Measurements from ENCODE around the gene SLC35D1. TPM values are rescaled to one million over a fixed set of nuclear protein-coding genes. Genes with fewer than 3 reads are reported as not detected.

The SLC35D1 gene
- total and polyA plus RNA-seq, 2 of the 13 experiments (the other 11 are each of a cell fraction or from before 2014, with no cell fraction given): 12.4 to 41.5 TPM

- Histone ChIP-seq H3K36me3 (replicated peaks in 1 of 2; ENCODE audit: control insufficient read depth in 1 of 2, insufficient read depth in 2 of 2, low read length in 2 of 2) (peaks cover 7 to 54% of the 10 kb centered on the region in 2 experiments), H2AFZ (ENCODE audit: low read length) (no peak overlapping the region), H3K4me2 (ENCODE audit: low read depth, low read length) (no peak overlapping the region), H3K4me3 (replicated peaks in 1 of 3; ENCODE audit: insufficient read depth in 1 of 3, low read depth in 2 of 3, low read length in 3 of 3) (no peak overlapping the region), H3K4me1 (ENCODE audit: insufficient read depth, low read length) (peaks cover 9% of the 10 kb centered on the region; the same call in 1 of the 2 replicates), H3K9ac (ENCODE audit: insufficient read depth, low read depth, low read length) (no peak overlapping the region), H4K20me1 (ENCODE audit: insufficient read depth, low read length) (no peaks in the 10 kb centered on the region), H3K79me2 (ENCODE audit: insufficient read depth, low read length) (no peaks in the 10 kb centered on the region), H3K27ac (ENCODE audit: extremely low read length, insufficient read depth, low read length) (no peak overlapping the region), H3K9me3 (ENCODE audit: low read length) (no peaks in the 10 kb centered on the region), H3K27me3 (ENCODE audit: control insufficient read depth in 1 of 2, insufficient read depth in 2 of 2, low read length in 2 of 2) (no peaks in the 10 kb centered on the region)
- POLR2A ChIA-PET: no interaction called here
- no TSS peak for BruUV-seq (replicated peaks)
- CTCF ChIA-PET (ENCODE audit: low intra/inter-chr PET ratio, low total read pairs): no interaction called here
- FAIRE-seq (no peak), ATAC-seq (no peak), DNase-seq (ENCODE audit: low spot score) (no peak)
- 97% methylated on average over 7 of the region's 7 CpGs for WGBS (ENCODE audit: low lambda C conversion rate)
- intact Hi-C loops (cut with micrococcal nuclease; ENCODE audit: unreplicated experiment): loop anchor here (5.0 kb wide), 2 partner anchors 37 to 212 kb away; no protein-coding TSS in a partner anchor
- in situ Hi-C loops (cut with HindIII; ENCODE audit: extremely low pct_ligation_motif_present, low pct_unique_long_range_greater_than_20kb): loop anchor here (5.0 kb wide), 1 partner anchor 147 kb away; no protein-coding TSS in a partner anchor
- no peak for TF ChIP-seq BCL6 (CRISPR knock-in tag; IDR thresholded peaks at IDR 0.05)
- TF ChIP-seq ZBTB7A (CRISPR knock-in tag; IDR thresholded peaks at IDR 0.05): no peak
- TF ChIP-seq CENPBD1 (CRISPR knock-in tag; IDR thresholded peaks at IDR 0.05; ENCODE audit: borderline replicate concordance, low read depth): no peak
- no peak for TF ChIP-seq REST (IDR thresholded peaks at IDR 0.05; ENCODE audit: borderline replicate concordance in 1 of 2, low read depth in 1 of 2, low read length in 2 of 2)
- TF ChIP-seq YY1 (IDR thresholded peaks at IDR 0.05; ENCODE audit: insufficient read depth, insufficient replicate concordance, low read depth, low read length): no peak
- no peak for TF ChIP-seq ZBTB4 (CRISPR knock-in tag; IDR thresholded peaks at IDR 0.05; ENCODE audit: borderline replicate concordance)
- no peak for TF ChIP-seq POGZ (CRISPR knock-in tag; IDR thresholded peaks at IDR 0.05)
- TF ChIP-seq DMTF1 (CRISPR knock-in tag; IDR thresholded peaks at IDR 0.05): no peak
- no peak for TF ChIP-seq SRY (CRISPR knock-in tag; IDR thresholded peaks at IDR 0.05)
- TF ChIP-seq DMAP1 (CRISPR knock-in tag; IDR thresholded peaks at IDR 0.05): no peak
- no peak for TF ChIP-seq SMARCE1 (IDR thresholded peaks at IDR 0.05; ENCODE audit: borderline replicate concordance)
- no peak for TF ChIP-seq ZMYM2 (CRISPR knock-in tag; IDR thresholded peaks at IDR 0.05)
- TF ChIP-seq TBL1XR1 (IDR thresholded peaks at IDR 0.05; ENCODE audit: borderline replicate concordance, low read length, partially characterized antibody): no peak
- TF ChIP-seq NFIC (IDR thresholded peaks at IDR 0.05; ENCODE audit: low read length): no peak
These were observed 54.1 kb downstream of the SLC35D1 start for GRCh38 chr1:66999640-67000400.
